Thyroid gland (tissue), 4 donors: ENCODE results near the gene DOCK9.

Experiments
- CTCF ChIP-seq, 6 experiments: fragments of 200-600 bp in 3 of 6; fragments of 450-650 bp in 3 of 6; sonication (generic) in 3 of 6; IDR thresholded peaks; one replicate each; pipeline ENCODE4 v1.5.1; 2016 to 2019; ENCODE audit warnings: antibody characterized with exemption in 6 of 6, mild to moderate bottlenecking in 2 of 6, inconsistent platforms in 1 of 6, moderate library complexity in 1 of 6
- POLR2A ChIP-seq, 2 donors: fragments of 450-650 bp; IDR thresholded peaks; one replicate each; pipeline ENCODE4 v1.6.1; 2017; ENCODE audit warnings: antibody characterized with exemption in 2 of 2, mild to moderate bottlenecking in 2 of 2, moderate library complexity in 1 of 2

- TF ChIP-seq CTCF (IDR thresholded peaks at IDR 0.05): no peak
- TF ChIP-seq POLR2A (IDR thresholded peaks at IDR 0.05): no peak
Observed at GRCh38 chr13:98944336-98944735, 33.5 kb downstream of the DOCK9 start.
